Measurements from ENCODE around the gene ARMC8. TPM values are rescaled to one million over a fixed set of nuclear protein-coding genes. Genes with fewer than 3 reads are reported as not detected.

Gene ARMC8
- total RNA-seq, 1 experiment from 2014 or later = 52.6 TPM

DNA sequence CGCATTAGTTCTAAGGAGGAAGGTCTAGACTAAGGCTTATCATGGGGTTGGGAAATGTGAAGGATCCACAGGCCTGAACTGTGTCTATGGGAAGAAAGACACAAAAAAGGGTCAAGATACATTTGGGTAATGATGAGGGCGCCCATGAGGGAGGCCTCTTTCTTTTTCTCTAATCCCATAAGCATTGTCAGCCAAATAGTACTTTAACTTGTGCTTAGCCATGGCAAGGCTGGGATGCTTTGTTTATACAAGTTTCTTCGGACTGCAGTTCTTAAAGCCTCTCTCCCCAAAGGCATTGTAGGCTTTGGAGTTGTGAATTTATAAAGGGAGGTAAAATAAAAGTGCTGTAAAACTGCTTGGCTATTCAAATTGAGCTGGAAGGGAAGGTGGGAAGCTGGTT lies 23.4 kb downstream of the ARMC8 start:
- ChIA-PET POLR2A (no interaction called here), CTCF (no interaction called here)
- TF ChIP-seq, protein P1, sequence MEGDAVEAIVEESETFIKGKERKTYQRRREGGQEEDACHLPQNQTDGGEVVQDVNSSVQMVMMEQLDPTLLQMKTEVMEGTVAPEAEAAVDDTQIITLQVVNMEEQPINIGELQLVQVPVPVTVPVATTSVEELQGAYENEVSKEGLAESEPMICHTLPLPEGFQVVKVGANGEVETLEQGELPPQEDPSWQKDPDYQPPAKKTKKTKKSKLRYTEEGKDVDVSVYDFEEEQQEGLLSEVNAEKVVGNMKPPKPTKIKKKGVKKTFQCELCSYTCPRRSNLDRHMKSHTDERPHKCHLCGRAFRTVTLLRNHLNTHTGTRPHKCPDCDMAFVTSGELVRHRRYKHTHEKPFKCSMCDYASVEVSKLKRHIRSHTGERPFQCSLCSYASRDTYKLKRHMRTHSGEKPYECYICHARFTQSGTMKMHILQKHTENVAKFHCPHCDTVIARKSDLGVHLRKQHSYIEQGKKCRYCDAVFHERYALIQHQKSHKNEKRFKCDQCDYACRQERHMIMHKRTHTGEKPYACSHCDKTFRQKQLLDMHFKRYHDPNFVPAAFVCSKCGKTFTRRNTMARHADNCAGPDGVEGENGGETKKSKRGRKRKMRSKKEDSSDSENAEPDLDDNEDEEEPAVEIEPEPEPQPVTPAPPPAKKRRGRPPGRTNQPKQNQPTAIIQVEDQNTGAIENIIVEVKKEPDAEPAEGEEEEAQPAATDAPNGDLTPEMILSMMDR (IDR thresholded peaks at IDR 0.05; ENCODE audit: insufficient read depth in 1 of 2, low read depth in 1 of 2, low read length in 1 of 2, severe bottlenecking in 1 of 2, unreplicated experiment in 1 of 2) = no peak
- no peaks in the 10 kb centered on the region for H3K36me3 ChIP-seq (ENCODE audit: control insufficient read depth, insufficient read depth, low read length)
- no peaks in the 10 kb centered on the region for H3K27me3 Mint-ChIP-seq (ENCODE audit: insufficient read depth, unreplicated experiment)
- H3K27me3 ChIP-seq (replicated peaks; ENCODE audit: control insufficient read depth, insufficient read depth, low read length) = no peaks in the 10 kb centered on the region
- DNase-seq = no peak
- H3K4me3 ChIP-seq (ENCODE audit: low read depth, low read length) = no peak overlapping the region
- peaks cover 13% of the 10 kb centered on the region for H3K4me1 Mint-ChIP-seq (ENCODE audit: low read depth, unreplicated experiment)
- no peaks in the 10 kb centered on the region for H3K9me3 ChIP-seq
- H3K4me1 ChIP-seq = no peaks in the 10 kb centered on the region
- BruUV-seq (replicated peaks) = no TSS peak
- no peak overlapping the region for H3K27ac Mint-ChIP-seq (ENCODE audit: unreplicated experiment)
- H3K9me3 Mint-ChIP-seq (ENCODE audit: unreplicated experiment) = no peaks in the 10 kb centered on the region
- intact Hi-C loops (cut with micrococcal nuclease; ENCODE audit: unreplicated experiment) = no loop called here
- no peak overlapping the region for H3K4me3 Mint-ChIP-seq (ENCODE audit: unreplicated experiment)
- H3K36me3 Mint-ChIP-seq (ENCODE audit: insufficient read depth, unreplicated experiment) = peaks cover 8% of the 10 kb centered on the region

DNA sequence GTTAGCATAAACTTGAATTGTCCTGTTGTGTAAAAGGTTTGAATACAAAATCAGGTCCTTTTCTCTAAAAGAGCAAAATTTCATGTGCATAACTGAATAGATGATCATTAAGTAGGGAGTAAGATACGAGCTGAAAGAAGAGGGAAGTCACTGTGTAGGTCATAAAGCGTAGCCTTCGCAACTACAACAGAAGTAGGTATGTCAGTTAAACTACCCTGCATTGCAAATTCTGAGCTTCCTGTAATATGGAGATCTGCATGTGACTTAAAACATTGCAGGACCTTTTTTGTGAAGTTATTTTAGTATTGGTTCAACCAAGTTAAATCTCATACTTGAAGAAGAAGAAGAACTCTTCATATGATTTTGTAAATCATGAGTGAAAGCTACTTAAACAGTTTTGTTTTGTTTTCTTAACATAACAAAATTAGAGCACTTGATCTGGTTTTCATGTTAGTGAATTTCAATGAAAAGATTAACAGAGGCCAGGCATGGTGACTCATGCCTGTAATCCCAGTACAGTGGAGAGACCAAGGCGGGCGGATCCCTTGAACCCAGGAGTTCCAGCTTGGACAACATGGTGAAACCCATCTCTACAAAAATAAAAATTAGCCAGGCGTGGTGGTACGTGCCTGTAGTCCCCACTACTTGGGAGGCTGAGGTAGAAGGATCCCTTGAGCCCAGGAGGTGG lies 26.4 kb downstream of the ARMC8 start:
- intact Hi-C loops (cut with micrococcal nuclease; ENCODE audit: unreplicated experiment) = no loop called here
- POLR2A ChIA-PET = interaction anchor here (0.6 kb wide), 1 partner anchor 221 kb away, joined by 4 read pairs; the partner anchor contains the start of gene ESYT3
- no peaks in the 10 kb centered on the region for H3K9me3 ChIP-seq
- Mint-ChIP-seq H3K27me3 (ENCODE audit: insufficient read depth, unreplicated experiment) (no peaks in the 10 kb centered on the region), H3K4me1 (ENCODE audit: low read depth, unreplicated experiment) (no peaks in the 10 kb centered on the region), H3K9me3 (ENCODE audit: unreplicated experiment) (no peaks in the 10 kb centered on the region), H3K36me3 (ENCODE audit: insufficient read depth, unreplicated experiment) (peaks cover 8% of the 10 kb centered on the region), H3K4me3 (ENCODE audit: unreplicated experiment) (no peak overlapping the region), H3K27ac (ENCODE audit: unreplicated experiment) (no peak overlapping the region)
- H3K4me3 ChIP-seq (ENCODE audit: low read depth, low read length) = no peak overlapping the region
- no peaks in the 10 kb centered on the region for H3K27me3 ChIP-seq (replicated peaks; ENCODE audit: control insufficient read depth, insufficient read depth, low read length)
- BruUV-seq (replicated peaks) = no TSS peak
- H3K4me1 ChIP-seq = no peaks in the 10 kb centered on the region
- no peak for DNase-seq
- TF ChIP-seq, protein P1 (IDR thresholded peaks at IDR 0.05; ENCODE audit: insufficient read depth in 1 of 2, low read depth in 1 of 2, low read length in 1 of 2, severe bottlenecking in 1 of 2, unreplicated experiment in 1 of 2) = no peak
- no peaks in the 10 kb centered on the region for H3K36me3 ChIP-seq (ENCODE audit: control insufficient read depth, insufficient read depth, low read length)
- CTCF ChIA-PET = interaction anchor here (0.6 kb wide), 1 partner anchor 1610 kb away, joined by 3 read pairs; no protein-coding TSS in a partner anchor

DNA sequence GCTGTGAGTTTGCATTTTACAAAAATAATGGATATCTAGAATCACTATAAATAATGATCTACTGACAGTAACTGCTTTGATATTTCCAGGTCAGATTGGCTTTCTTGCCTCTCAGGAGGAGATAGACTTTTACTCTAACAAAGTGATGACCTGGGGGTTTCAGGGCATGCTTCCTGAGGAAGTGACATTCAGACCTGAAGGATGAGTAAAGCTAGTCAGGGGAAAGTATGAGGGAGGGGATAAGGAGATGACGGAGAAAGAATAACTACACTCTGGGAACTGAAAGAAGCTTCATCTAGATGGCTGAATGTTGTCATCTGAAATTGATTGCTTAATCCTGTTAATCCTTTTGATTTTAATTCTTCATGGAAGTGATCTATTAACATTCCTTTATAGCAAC lies 32.2 kb downstream of the ARMC8 start:
- intact Hi-C loops (cut with micrococcal nuclease; ENCODE audit: unreplicated experiment) = no loop called here

More for the DNA sequence above, 32.2 kb downstream of the ARMC8 start:
- Mint-ChIP-seq H3K27ac (ENCODE audit: unreplicated experiment) (no peak overlapping the region), H3K27me3 (ENCODE audit: insufficient read depth, unreplicated experiment) (no peaks in the 10 kb centered on the region), H3K36me3 (ENCODE audit: insufficient read depth, unreplicated experiment) (peaks cover 17% of the 10 kb centered on the region), H3K4me3 (ENCODE audit: unreplicated experiment) (no peak overlapping the region), H3K9me3 (ENCODE audit: unreplicated experiment) (no peaks in the 10 kb centered on the region), H3K4me1 (ENCODE audit: low read depth, unreplicated experiment) (peaks cover 12% of the 10 kb centered on the region)
- Histone ChIP-seq H3K9me3 (no peaks in the 10 kb centered on the region), H3K4me3 (ENCODE audit: low read depth, low read length) (no peak overlapping the region), H3K36me3 (ENCODE audit: control insufficient read depth, insufficient read depth, low read length) (no peaks in the 10 kb centered on the region), H3K27me3 (replicated peaks; ENCODE audit: control insufficient read depth, insufficient read depth, low read length) (no peaks in the 10 kb centered on the region), H3K4me1 (peaks cover 6% of the 10 kb centered on the region; the same call in 1 of the 2 replicates)
- BruUV-seq (replicated peaks) = no TSS peak
- CTCF ChIA-PET = no interaction called here
- TF ChIP-seq, protein P1 (IDR thresholded peaks at IDR 0.05; ENCODE audit: insufficient read depth in 1 of 2, low read depth in 1 of 2, low read length in 1 of 2, severe bottlenecking in 1 of 2, unreplicated experiment in 1 of 2) = no peak
- DNase-seq = no peak
- POLR2A ChIA-PET = no interaction called here

Measured in Caco-2 (cell line).